Keratinocyte (primary cell): Measurements from ENCODE around the gene ACADM. TPM values are rescaled to one million over a fixed set of nuclear protein-coding genes. Genes with fewer than 3 reads are reported as not detected.
A peak's percentile ranks its signal among the peaks of the same experiment; 100 is the strongest.

Source experiments
- DNase-seq: peaks from one replicate; pipeline ENCODE4 v3.0.0-alpha.2; 2011; ENCODE audit warnings: low read depth, missing footprints, low spot score
- FAIRE-seq: peaks from 2 replicates; lab custom pipeline; 2011; peaks lifted over from hg19 to GRCh38; lab: Jason Lieb, UNC
- H2AFZ ChIP-seq: 2 replicates; pipeline ENCODE4 v1.6.0; 2012; ENCODE audit warnings: low read length, control low read depth, inconsistent platforms; ENCODE audit not compliant: control insufficient read depth
- H3K27ac ChIP-seq: 2 replicates; pipeline ENCODE4 v1.5.1; 2011; ENCODE audit warnings: low read length; ENCODE audit not compliant: control insufficient read depth, insufficient read depth
- H3K27me3 ChIP-seq: 3 replicates; pipeline ENCODE4 v1.6.0; 2011; ENCODE audit warnings: low read length; ENCODE audit not compliant: control insufficient read depth, insufficient read depth; ENCODE audit errors: extremely low read depth
- H3K36me3 ChIP-seq, 2 experiments: 2 replicates in 1 of 2; 3 replicates in 1 of 2; pipeline ENCODE4 v1.5.1; 2011; ENCODE audit warnings: low read length in 2 of 2, mild to moderate bottlenecking in 1 of 2; ENCODE audit not compliant: control insufficient read depth in 2 of 2, insufficient read depth in 2 of 2; ENCODE audit errors: extremely low read depth in 1 of 2
- H3K4me1 ChIP-seq: 3 replicates; pipeline ENCODE4 v1.5.1; 2011; ENCODE audit warnings: low read length; ENCODE audit not compliant: control insufficient read depth, insufficient read depth; ENCODE audit errors: extremely low read depth
- H3K4me2 ChIP-seq: 3 replicates; pipeline ENCODE4 v1.6.0; 2011; ENCODE audit warnings: low read depth, low read length; ENCODE audit not compliant: control insufficient read depth, insufficient read depth; ENCODE audit errors: extremely low read depth
- H3K4me3 ChIP-seq, 3 experiments: fragments of 200-600 bp in 1 of 3; sonication (generic) in 1 of 3; 2 replicates in 2 of 3; 3 replicates in 1 of 3; pipeline ENCODE4 v1.5.1; 2011 to 2016; ENCODE audit warnings: low read length in 3 of 3, mild to moderate bottlenecking in 3 of 3, control low read depth in 2 of 3, inconsistent platforms in 1 of 3, low read depth in 1 of 3, mixed read lengths in 1 of 3, mixed run types in 1 of 3, moderate library complexity in 1 of 3; ENCODE audit not compliant: control insufficient read depth in 2 of 3, insufficient read depth in 2 of 3; ENCODE audit errors: extremely low read depth in 1 of 3
- H3K79me2 ChIP-seq: 2 replicates; pipeline ENCODE4 v1.6.0; 2012; ENCODE audit warnings: low read length; ENCODE audit not compliant: control insufficient read depth, insufficient read depth
- H3K9ac ChIP-seq: 3 replicates; pipeline ENCODE4 v1.6.0; 2011; ENCODE audit warnings: low read length; ENCODE audit not compliant: control insufficient read depth, insufficient read depth; ENCODE audit errors: extremely low read depth
- H3K9me1 ChIP-seq: 3 replicates; pipeline ENCODE4 v1.6.0; 2011; ENCODE audit warnings: low read length; ENCODE audit not compliant: control insufficient read depth, insufficient read depth; ENCODE audit errors: extremely low read depth
- H3K9me3 ChIP-seq: 2 replicates; pipeline ENCODE4 v1.5.1; 2012; ENCODE audit warnings: low read depth, low read length; ENCODE audit not compliant: control insufficient read depth
- H4K20me1 ChIP-seq: 3 replicates; pipeline ENCODE4 v1.6.0; 2011; ENCODE audit warnings: low read length; ENCODE audit not compliant: control insufficient read depth, insufficient read depth; ENCODE audit errors: extremely low read depth
- EZH2 ChIP-seq: IDR thresholded peaks from one replicate; pipeline ENCODE4 v1.6.1; 2012; ENCODE audit warnings: inconsistent platforms, mild to moderate bottlenecking, low read length, moderate library complexity
- dilution Hi-C: fragments of 300-500 bp; cut with MboI; formaldehyde crosslinking; loops from one replicate; pipeline ENCODE4 v1.7.0; 2020; ENCODE audit warnings: low sequenced_read_pairs; ENCODE audit not compliant: extremely low pct_ligation_motif_present
- polyA plus RNA-seq, 5 experiments: library from polyadenylated mRNA; depleted of rRNA in 3 of 5; stranded (reverse) in 3 of 5; stranded (forward) in 1 of 5; unstranded in 1 of 5; fragments of >200 nt; gene quantifications; 1 replicate in 1 of 5; 2 replicates in 3 of 5; 3 replicates in 1 of 5; pipeline versions ENCODE4 v1.2.1 to v1.2.3, GENCODE V29; 2011 to 2012; ENCODE audit warnings: missing spikeins in 2 of 5, low read depth in 1 of 5, low replicate concordance in 1 of 5
- TF ChIP-seq, protein P1 (sequence below), 3 experiments: IDR thresholded peaks in 1 of 3; conservative IDR thresholded peaks in 1 of 3; optimal IDR thresholded peaks in 1 of 3; 2 replicates in 2 of 3; 3 replicates in 1 of 3; pipeline versions ENCODE3 to v1.5.1; 2011; ENCODE audit warnings: low read length in 3 of 3, mild to moderate bottlenecking in 3 of 3, moderate library complexity in 2 of 3, control low read depth in 1 of 3, inconsistent platforms in 1 of 3; ENCODE audit not compliant: insufficient read depth in 2 of 3; ENCODE audit errors: extremely low read depth in 1 of 3

The ACADM gene
- polyA plus RNA-seq, 1 donor (not counting 4 experiments of a cell fraction or from before 2014, with no cell fraction given) = 52.2 TPM

DNA sequence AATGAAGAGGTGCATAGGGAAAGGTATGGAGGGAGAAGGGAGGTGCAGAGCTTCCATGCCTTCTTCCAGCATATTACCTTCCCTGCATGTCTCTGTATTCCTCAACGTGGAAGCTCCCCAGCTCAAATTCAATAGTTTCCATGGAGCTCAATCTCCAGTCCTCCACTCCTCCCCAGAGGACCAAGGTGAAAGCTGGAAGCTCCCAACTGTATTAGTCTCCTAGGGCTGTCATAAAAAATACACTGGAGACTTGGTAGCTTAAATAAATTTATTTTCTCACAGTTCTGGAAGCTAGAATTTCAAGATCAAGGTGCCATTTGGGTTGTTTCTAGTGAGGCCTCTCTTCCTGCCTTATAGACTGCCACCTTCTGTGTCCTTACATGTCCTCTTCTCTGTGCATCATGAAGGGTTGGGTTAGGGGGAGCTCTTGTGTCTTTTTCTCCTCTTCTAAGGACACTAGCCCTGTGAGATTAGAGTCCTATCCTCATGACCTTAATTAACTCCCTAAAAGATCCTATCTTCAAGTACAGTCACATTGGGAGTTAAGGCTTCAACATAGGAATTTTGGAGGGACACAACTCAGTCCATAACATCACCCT lies 39.6 kb downstream of the ACADM start:
- no peak overlapping the region for H3K9ac ChIP-seq
- FAIRE-seq = no peak
- no peaks in the 10 kb centered on the region for H3K9me3 ChIP-seq
- H3K27ac ChIP-seq = no peak overlapping the region
- H3K36me3 ChIP-seq = peaks cover 0 to 2% of the 10 kb centered on the region in 2 experiments
- no peaks in the 10 kb centered on the region for H3K9me1 ChIP-seq
- no peak for DNase-seq
- H2AFZ ChIP-seq = no peak overlapping the region
- dilution Hi-C loops = no loop called here
- H4K20me1 ChIP-seq = no peaks in the 10 kb centered on the region
- peaks cover 16% of the 10 kb centered on the region for H3K4me1 ChIP-seq
- no peaks in the 10 kb centered on the region for H3K27me3 ChIP-seq
- H3K79me2 ChIP-seq = no peaks in the 10 kb centered on the region
- H3K4me3 ChIP-seq = no peak overlapping the region
- no peak overlapping the region for H3K4me2 ChIP-seq
- TF ChIP-seq, protein P1, sequence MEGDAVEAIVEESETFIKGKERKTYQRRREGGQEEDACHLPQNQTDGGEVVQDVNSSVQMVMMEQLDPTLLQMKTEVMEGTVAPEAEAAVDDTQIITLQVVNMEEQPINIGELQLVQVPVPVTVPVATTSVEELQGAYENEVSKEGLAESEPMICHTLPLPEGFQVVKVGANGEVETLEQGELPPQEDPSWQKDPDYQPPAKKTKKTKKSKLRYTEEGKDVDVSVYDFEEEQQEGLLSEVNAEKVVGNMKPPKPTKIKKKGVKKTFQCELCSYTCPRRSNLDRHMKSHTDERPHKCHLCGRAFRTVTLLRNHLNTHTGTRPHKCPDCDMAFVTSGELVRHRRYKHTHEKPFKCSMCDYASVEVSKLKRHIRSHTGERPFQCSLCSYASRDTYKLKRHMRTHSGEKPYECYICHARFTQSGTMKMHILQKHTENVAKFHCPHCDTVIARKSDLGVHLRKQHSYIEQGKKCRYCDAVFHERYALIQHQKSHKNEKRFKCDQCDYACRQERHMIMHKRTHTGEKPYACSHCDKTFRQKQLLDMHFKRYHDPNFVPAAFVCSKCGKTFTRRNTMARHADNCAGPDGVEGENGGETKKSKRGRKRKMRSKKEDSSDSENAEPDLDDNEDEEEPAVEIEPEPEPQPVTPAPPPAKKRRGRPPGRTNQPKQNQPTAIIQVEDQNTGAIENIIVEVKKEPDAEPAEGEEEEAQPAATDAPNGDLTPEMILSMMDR (optimal IDR thresholded peaks at IDR 0.05 in 1 of 3, IDR thresholded peaks at IDR 0.05 in 1 of 3, conservative IDR thresholded peaks at IDR 0.05 in 1 of 3; ENCODE audit: extremely low read depth in 1 of 3, insufficient read depth in 2 of 3, low read length in 3 of 3) = no peak
- TF ChIP-seq EZH2 = no peak

DNA sequence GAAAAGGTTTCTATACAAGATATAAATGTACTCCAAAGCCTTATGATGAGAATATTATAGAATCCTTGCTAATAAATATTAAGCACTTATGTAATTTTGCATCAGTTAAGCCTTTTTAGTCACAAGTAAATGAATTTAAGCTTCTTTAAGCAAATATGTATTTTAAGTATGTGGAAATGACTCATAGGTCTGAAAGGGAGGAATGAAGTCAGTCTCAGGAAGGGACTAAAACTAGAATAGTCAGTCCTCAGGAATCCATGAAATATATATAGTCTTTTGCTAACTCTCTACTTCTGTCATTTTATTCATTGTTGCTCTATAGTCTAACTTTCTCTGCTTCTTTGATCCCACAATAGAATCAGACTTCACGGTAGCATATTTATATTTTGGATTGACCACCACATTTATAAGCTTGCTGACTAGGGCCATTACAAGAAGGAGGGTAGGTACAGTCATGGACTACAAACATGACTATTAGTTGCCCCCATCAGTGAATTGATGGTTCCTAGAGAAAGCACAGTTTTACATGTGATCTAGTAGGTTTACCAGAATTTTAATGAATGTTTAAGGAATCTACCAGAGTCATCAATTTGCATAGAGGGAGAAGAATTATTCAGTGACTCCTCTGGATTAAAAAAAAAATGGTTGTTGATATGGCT lies 41.3 kb downstream of the ACADM start:
- no peak for DNase-seq
- H3K4me1 ChIP-seq = peaks cover 16% of the 10 kb centered on the region
- H3K27me3 ChIP-seq = no peaks in the 10 kb centered on the region
- TF ChIP-seq, protein P1 (optimal IDR thresholded peaks at IDR 0.05 in 1 of 3, IDR thresholded peaks at IDR 0.05 in 1 of 3, conservative IDR thresholded peaks at IDR 0.05 in 1 of 3; ENCODE audit: extremely low read depth in 1 of 3, insufficient read depth in 2 of 3, low read length in 3 of 3) = no peak
- TF ChIP-seq EZH2 = no peak
- H4K20me1 ChIP-seq = no peaks in the 10 kb centered on the region
- FAIRE-seq = peak; percentile 36
- no peaks in the 10 kb centered on the region for H3K79me2 ChIP-seq
- peak overlapping the region; percentile 5 for H3K4me2 ChIP-seq
- dilution Hi-C loops = no loop called here
- H3K36me3 ChIP-seq = peaks cover 0 to 2% of the 10 kb centered on the region in 2 experiments
- no peak overlapping the region for H3K9ac ChIP-seq
- H3K4me3 ChIP-seq = no peak overlapping the region
- no peaks in the 10 kb centered on the region for H3K9me1 ChIP-seq
- H3K27ac ChIP-seq = no peak overlapping the region
- no peaks in the 10 kb centered on the region for H3K9me3 ChIP-seq
- H2AFZ ChIP-seq = no peak overlapping the region
